MCF 10A (cell line): ENCODE measurements around the gene AP5B1. TPM values are rescaled to one million over a fixed set of nuclear protein-coding genes. Genes with fewer than 3 reads are reported as not detected.

ENCODE experiments used
- BruUV-seq: library from RNA; stranded (reverse); fragments of 400-500 nt; replicated peaks from 2 replicates; lab custom pipeline; 2021; lab: Mats Ljungman, UMichigan
- CTCF ChIA-PET: fragments of 300-600 bp; sonication (Branson Sonifier 250); formaldehyde crosslinking; extraction: SDS; loops from one replicate; lab custom pipeline; 2021; ENCODE audit warnings: antibody characterized with exemption, inconsistent platforms; lab: Yijun Ruan, JAX
- POLR2A ChIA-PET: fragments of 300-600, 350-650 bp; sonication (Branson Sonifier 250); formaldehyde crosslinking; extraction: SDS; loops from one replicate; lab custom pipeline; 2020; ENCODE audit warnings: antibody characterized with exemption, inconsistent platforms; lab: Yijun Ruan, JAX
- DNase-seq: peaks from one replicate; pipeline ENCODE4 v3.0.0-alpha.2; 2018; ENCODE audit not compliant: unreplicated experiment
- H3K27ac Mint-ChIP-seq: one replicate; pipeline ENCODE4 v1.8.0; 2022; ENCODE audit warnings: mild to moderate bottlenecking, low read depth, mixed read lengths; ENCODE audit not compliant: unreplicated experiment
- H3K27me3 Mint-ChIP-seq: one replicate; pipeline ENCODE4 v1.8.0; 2022; ENCODE audit warnings: mixed read lengths; ENCODE audit not compliant: insufficient read depth, unreplicated experiment
- H3K36me3 Mint-ChIP-seq: one replicate; pipeline ENCODE4 v1.8.0; 2022; ENCODE audit warnings: mild to moderate bottlenecking, moderate library complexity, mixed read lengths; ENCODE audit not compliant: insufficient read depth, unreplicated experiment
- H3K4me1 Mint-ChIP-seq: one replicate; pipeline ENCODE4 v1.8.0; 2022; ENCODE audit warnings: mixed read lengths; ENCODE audit not compliant: insufficient read depth, unreplicated experiment
- H3K4me3 Mint-ChIP-seq: one replicate; pipeline ENCODE4 v1.8.0; 2022; ENCODE audit warnings: mild to moderate bottlenecking, moderate library complexity, mixed read lengths; ENCODE audit not compliant: unreplicated experiment
- H3K9me3 Mint-ChIP-seq: one replicate; pipeline ENCODE4 v1.8.0; 2022; ENCODE audit warnings: mixed read lengths; ENCODE audit not compliant: unreplicated experiment
- CTCF ChIP-seq: fragments of 200-600 bp; IDR thresholded peaks from one replicate; pipeline ENCODE4 v1.8.0; 2022; ENCODE audit warnings: antibody characterized with exemption, mild to moderate bottlenecking; ENCODE audit not compliant: unreplicated experiment
- intact Hi-C: fragments of 100-400 bp; cut with micrococcal nuclease; formaldehyde crosslinking; loops from 2 replicates; pipeline ENCODE4 v1.14.1; 2022
- total RNA-seq: library from RNA; stranded (reverse); gene quantifications from 2 replicates; pipeline ENCODE4 v1.2.3, GENCODE V29; 2022

Gene AP5B1
- total RNA-seq, 1 experiment from 2014 or later, result 12.9 TPM

GRCh38 chr11:65790104-65790901 lies 9.5 kb upstream of the AP5B1 start:
- intact Hi-C loops, result no loop called here
- POLR2A ChIA-PET, result interaction anchor here (1.2 to 1.5 kb wide), 2 partner anchors 10 to 79 kb away, joined by 3 to 7 read pairs; no protein-coding TSS in a partner anchor
- Mint-ChIP-seq H3K4me3 (no peak overlapping the region), H3K36me3 (no peaks in the 10 kb centered on the region), H3K9me3 (no peaks in the 10 kb centered on the region), H3K27me3 (peaks cover 21% of the 10 kb centered on the region), H3K27ac (no peak overlapping the region), H3K4me1 (peaks cover 7% of the 10 kb centered on the region)
- no TSS peak for BruUV-seq
- CTCF ChIA-PET, result interaction anchor here (0.6 to 5.2 kb wide), 2 partner anchors 11 to 36 kb away, joined by 3 to 41 read pairs; partner anchors contain the start of gene AP5B1
- no peak for TF ChIP-seq CTCF
- no peak for DNase-seq

DNA sequence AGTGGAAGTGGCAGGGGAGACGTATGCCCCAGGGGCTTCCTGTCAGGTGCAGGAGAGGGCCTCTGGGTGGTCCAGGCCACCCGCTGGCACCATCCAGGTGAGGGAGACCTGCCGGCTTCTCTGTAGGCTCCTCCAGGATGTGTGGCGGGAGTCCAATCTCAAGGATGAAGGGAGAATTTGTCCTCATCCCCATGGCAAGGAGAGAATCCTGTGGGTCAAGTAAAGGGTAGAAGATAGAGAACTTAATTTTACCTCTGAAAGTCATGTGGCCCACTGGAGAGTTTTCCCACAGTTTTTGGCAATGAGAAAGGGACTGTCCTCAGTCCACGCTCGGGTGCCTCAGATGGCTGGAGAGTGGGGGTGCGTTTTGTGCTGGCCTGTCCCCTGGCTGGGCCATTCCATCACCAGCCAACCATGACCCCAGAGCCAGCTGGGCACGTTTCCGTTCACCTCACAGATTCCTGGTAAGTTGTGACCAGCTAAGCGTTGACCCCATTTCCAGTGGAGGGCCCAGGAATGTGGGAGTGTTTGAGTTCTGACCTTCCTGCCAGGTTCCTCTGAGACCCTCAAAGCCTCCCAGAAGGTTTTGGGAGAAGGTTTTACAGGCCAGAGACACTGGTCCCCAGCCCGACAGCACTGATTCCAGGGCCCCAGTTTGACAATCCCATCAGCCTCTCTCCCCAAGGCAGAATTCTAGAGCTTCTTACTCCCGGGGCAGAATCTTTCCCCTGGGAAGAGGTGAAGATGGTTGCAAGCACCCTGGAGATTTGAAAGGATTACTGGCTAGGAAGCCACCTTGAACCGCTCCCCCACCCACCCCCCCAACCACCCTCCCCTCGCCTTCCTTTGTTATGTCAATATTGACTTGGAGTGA lies 8.7 kb upstream of the AP5B1 start:
- TF ChIP-seq CTCF, result no peak
- no peak for DNase-seq
- Mint-ChIP-seq H3K4me3 (no peak overlapping the region), H3K27ac (no peak overlapping the region), H3K9me3 (no peaks in the 10 kb centered on the region), H3K4me1 (peaks cover 7% of the 10 kb centered on the region), H3K36me3 (no peaks in the 10 kb centered on the region), H3K27me3 (peaks cover 22% of the 10 kb centered on the region)
- BruUV-seq, result no TSS peak
- intact Hi-C loops, result no loop called here
- CTCF ChIA-PET, result interaction anchor here (1.6 to 5.2 kb wide), 2 partner anchors 10 kb away, joined by 8 to 41 read pairs; partner anchors contain the start of gene AP5B1
- POLR2A ChIA-PET, result interaction anchor here (0.6 to 1.5 kb wide), 3 partner anchors 9 to 78 kb away, joined by 3 to 7 read pairs (median 3); no protein-coding TSS in a partner anchor

- no peak overlapping the region for H3K4me3 Mint-ChIP-seq
- peaks cover 22% of the 10 kb centered on the region for H3K27me3 Mint-ChIP-seq
- H3K9me3 Mint-ChIP-seq, result no peaks in the 10 kb centered on the region
- no peak for TF ChIP-seq CTCF
- H3K4me1 Mint-ChIP-seq, result peaks cover 7% of the 10 kb centered on the region
- no TSS peak for BruUV-seq
- ChIA-PET CTCF (interaction anchor here (0.6 to 1.6 kb wide), 4 partner anchors 9 to 80 kb away, joined by 3 to 8 read pairs (median 6); partner anchors contain the start of gene KAT5), POLR2A (interaction anchor here (0.6 kb wide), 1 partner anchor 29 kb away, joined by 3 read pairs; no protein-coding TSS in a partner anchor)
- DNase-seq, result no peak
- no peaks in the 10 kb centered on the region for H3K36me3 Mint-ChIP-seq
- intact Hi-C loops, result no loop called here
- no peak overlapping the region for H3K27ac Mint-ChIP-seq
Measured at GRCh38 chr11:65788821-65789220, 8.0 kb upstream of the AP5B1 start.
